Calu3 (cell line): ENCODE data around the gene JMJD4. TPM values are rescaled to one million over a fixed set of nuclear protein-coding genes. Genes with fewer than 3 reads are reported as not detected.

Experiments used
- Bru-seq: library from RNA; stranded (reverse); fragments of 400-500 nt; gene quantifications from one replicate; lab custom pipeline; 2021; lab: Mats Ljungman, UMichigan
- BruChase-seq, 2 experiments: library from RNA; stranded (reverse); fragments of 400-500 nt; gene quantifications; one replicate each; lab custom pipeline; 2021; lab: Mats Ljungman, UMichigan
- BruUV-seq: library from RNA; stranded (reverse); fragments of 400-500 nt; replicated peaks from 2 replicates; lab custom pipeline; 2021; lab: Mats Ljungman, UMichigan
- CTCF ChIA-PET: fragments of 300-600 bp; sonication (Branson Sonifier 250); formaldehyde crosslinking; loops from one replicate; lab custom pipeline; 2022; ENCODE audit warnings: antibody characterized with exemption; lab: Charles Lee
- DNase-seq: peaks from one replicate; pipeline ENCODE4 v3.0.0; 2022
- H3K27ac Mint-ChIP-seq: one replicate; pipeline ENCODE4 v1.8.0; 2022; ENCODE audit warnings: mixed read lengths; ENCODE audit not compliant: unreplicated experiment
- H3K27me3 Mint-ChIP-seq: one replicate; pipeline ENCODE4 v1.8.0; 2022; ENCODE audit warnings: mixed read lengths; ENCODE audit not compliant: unreplicated experiment
- H3K36me3 Mint-ChIP-seq: one replicate; pipeline ENCODE4 v1.8.0; 2022; ENCODE audit warnings: mild to moderate bottlenecking, moderate library complexity, mixed read lengths; ENCODE audit not compliant: insufficient read depth, unreplicated experiment
- H3K4me1 Mint-ChIP-seq: one replicate; pipeline ENCODE4 v1.8.0; 2022; ENCODE audit warnings: mild to moderate bottlenecking, low read depth, mixed read lengths; ENCODE audit not compliant: unreplicated experiment
- H3K4me3 Mint-ChIP-seq: one replicate; pipeline ENCODE4 v1.8.0; 2022; ENCODE audit warnings: mild to moderate bottlenecking, low read depth, moderate library complexity, mixed read lengths; ENCODE audit not compliant: unreplicated experiment
- H3K9me3 Mint-ChIP-seq: one replicate; pipeline ENCODE4 v1.8.0; 2022; ENCODE audit warnings: low read depth, mixed read lengths; ENCODE audit not compliant: unreplicated experiment
- intact Hi-C: fragments of 100-400 bp; cut with micrococcal nuclease; formaldehyde crosslinking; loops from one replicate; pipeline ENCODE4 v1.10.0; 2022; ENCODE audit not compliant: unreplicated experiment
- long read RNA-seq: library from polyadenylated mRNA; stranded (forward); transcript quantifications from one replicate; pipeline ENCODE4 v2.0.0, GENCODE V29; 2022
- total RNA-seq: library from RNA; stranded (reverse); gene quantifications from 2 replicates; pipeline ENCODE4 v1.2.3, GENCODE V29; 2022
- TF ChIP-seq, protein P1 (sequence below): fragments of 200-600 bp; IDR thresholded peaks from one replicate; pipeline ENCODE4 v1.8.0; 2022; ENCODE audit warnings: antibody characterized with exemption; ENCODE audit not compliant: unreplicated experiment

Gene JMJD4, protein sequence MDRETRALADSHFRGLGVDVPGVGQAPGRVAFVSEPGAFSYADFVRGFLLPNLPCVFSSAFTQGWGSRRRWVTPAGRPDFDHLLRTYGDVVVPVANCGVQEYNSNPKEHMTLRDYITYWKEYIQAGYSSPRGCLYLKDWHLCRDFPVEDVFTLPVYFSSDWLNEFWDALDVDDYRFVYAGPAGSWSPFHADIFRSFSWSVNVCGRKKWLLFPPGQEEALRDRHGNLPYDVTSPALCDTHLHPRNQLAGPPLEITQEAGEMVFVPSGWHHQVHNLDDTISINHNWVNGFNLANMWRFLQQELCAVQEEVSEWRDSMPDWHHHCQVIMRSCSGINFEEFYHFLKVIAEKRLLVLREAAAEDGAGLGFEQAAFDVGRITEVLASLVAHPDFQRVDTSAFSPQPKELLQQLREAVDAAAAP
- total RNA-seq: 37.8 and 40.0 TPM in 2 replicates
- percentile 68 among the genes with signal in this experiment for Bru-seq, nascent RNA
- BruChase-seq, experiment 1, labeled RNA remaining after a 6-hour chase: percentile 69 among the genes with signal in this experiment
- percentile 71 among the genes with signal in this experiment for BruChase-seq, experiment 2, labeled RNA remaining after a 2-hour chase
- long read RNA-seq, transcript JMJD4-201 (6 exons, 2,595 nt): major isoform, 44 of 75 reads
- long read RNA-seq, partial matches to known transcripts: 14 of 75 reads
- long read RNA-seq, other reads (novel, unspliced or antisense): 14 of 75 reads

DNA sequence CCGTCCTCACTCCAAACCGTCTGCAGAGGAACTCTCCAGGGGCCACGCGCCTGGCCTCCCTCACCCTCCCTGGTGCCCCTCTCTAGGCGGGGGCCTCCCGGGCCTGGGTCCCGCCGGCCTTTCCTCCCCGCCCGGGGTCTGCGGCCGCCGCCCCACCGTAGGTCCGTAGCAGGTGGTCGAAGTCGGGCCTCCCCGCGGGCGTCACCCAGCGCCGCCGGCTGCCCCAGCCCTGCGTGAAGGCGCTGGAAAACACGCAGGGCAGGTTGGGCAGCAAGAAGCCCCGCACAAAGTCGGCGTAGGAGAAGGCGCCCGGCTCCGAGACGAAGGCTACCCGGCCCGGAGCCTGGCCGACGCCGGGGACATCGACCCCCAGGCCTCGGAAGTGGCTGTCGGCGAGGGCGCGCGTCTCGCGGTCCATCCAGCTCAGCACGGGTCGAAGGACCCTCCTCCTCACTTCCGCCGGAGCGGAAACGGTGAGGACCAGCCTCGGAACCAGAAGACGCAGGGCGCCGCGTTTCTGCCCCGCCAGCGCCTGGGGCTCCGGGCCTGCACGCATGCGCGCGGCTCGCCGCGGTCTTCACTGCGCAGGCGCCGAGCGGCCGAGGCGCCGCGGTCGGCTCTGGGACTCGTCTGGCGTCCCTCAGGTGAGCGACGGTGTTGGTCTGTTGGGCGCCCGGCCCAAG is at the start of gene JMJD4, which contains the start of gene SNAP47:
Gene JMJD4 (minus strand): TSS at position 447 of the 683 bp plus-strand sequence. CDS start 29 bp downstream, at position 418.
Gene SNAP47 (plus strand): TSS at position 580 of the 683 bp plus-strand sequence. CDS start 12,302 bp downstream, outside the sequence.
- DNase-seq: peak; percentile 97
- peaks cover 8% of the 10 kb centered on the region for H3K4me1 Mint-ChIP-seq
- peaks cover 62% of the 10 kb centered on the region for H3K36me3 Mint-ChIP-seq
- H3K4me3 Mint-ChIP-seq: peak within 1 kb of the TSS; percentile 83
- intact Hi-C loops: no loop called here
- no peaks in the 10 kb centered on the region for H3K27me3 Mint-ChIP-seq
- H3K27ac Mint-ChIP-seq: peak within 1 kb of the TSS; percentile 78
- BruUV-seq: no TSS peak
- no peaks in the 10 kb centered on the region for H3K9me3 Mint-ChIP-seq
- CTCF ChIA-PET: interaction anchor here (0.7 kb wide), 3 partner anchors 20 to 26 kb away, joined by 3 to 13 read pairs (median 4); no protein-coding TSS in a partner anchor
- TF ChIP-seq, protein P1, sequence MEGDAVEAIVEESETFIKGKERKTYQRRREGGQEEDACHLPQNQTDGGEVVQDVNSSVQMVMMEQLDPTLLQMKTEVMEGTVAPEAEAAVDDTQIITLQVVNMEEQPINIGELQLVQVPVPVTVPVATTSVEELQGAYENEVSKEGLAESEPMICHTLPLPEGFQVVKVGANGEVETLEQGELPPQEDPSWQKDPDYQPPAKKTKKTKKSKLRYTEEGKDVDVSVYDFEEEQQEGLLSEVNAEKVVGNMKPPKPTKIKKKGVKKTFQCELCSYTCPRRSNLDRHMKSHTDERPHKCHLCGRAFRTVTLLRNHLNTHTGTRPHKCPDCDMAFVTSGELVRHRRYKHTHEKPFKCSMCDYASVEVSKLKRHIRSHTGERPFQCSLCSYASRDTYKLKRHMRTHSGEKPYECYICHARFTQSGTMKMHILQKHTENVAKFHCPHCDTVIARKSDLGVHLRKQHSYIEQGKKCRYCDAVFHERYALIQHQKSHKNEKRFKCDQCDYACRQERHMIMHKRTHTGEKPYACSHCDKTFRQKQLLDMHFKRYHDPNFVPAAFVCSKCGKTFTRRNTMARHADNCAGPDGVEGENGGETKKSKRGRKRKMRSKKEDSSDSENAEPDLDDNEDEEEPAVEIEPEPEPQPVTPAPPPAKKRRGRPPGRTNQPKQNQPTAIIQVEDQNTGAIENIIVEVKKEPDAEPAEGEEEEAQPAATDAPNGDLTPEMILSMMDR: no peak

DNA sequence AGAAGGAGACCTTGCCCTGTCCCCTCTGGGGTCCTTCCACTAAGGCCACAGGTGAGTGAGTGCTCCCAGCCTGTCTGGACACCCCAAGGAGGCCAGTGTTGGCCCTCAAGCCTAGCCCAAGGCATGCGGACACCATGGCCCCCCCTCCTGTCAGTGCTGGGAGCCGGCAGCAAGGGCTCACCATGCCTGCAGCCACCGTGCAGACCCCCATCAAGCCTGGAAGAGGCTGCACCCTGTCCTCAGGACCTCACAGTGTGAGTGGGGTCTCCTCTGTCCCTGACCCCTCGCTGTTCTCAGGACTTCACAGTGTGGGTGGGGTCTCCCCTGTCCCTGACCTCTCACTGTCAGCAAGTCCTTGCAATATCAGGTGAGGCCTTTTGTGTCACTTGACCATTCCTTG is 47.1 kb upstream of the JMJD4 start:
- H3K4me1 Mint-ChIP-seq: peaks cover 11% of the 10 kb centered on the region
- peaks cover 18% of the 10 kb centered on the region for H3K36me3 Mint-ChIP-seq
- no peak overlapping the region for H3K27ac Mint-ChIP-seq
- intact Hi-C loops: no loop called here
- CTCF ChIA-PET: interaction anchor here (0.7 kb wide), 1 partner anchor 464 kb away, joined by 3 read pairs; the partner anchor contains the start of gene CDC42BPA
- BruUV-seq: no TSS peak
- TF ChIP-seq, protein P1: no peak
- no peaks in the 10 kb centered on the region for H3K9me3 Mint-ChIP-seq
- no peak overlapping the region for H3K4me3 Mint-ChIP-seq
- peaks cover 16% of the 10 kb centered on the region for H3K27me3 Mint-ChIP-seq
- no peak for DNase-seq

DNA sequence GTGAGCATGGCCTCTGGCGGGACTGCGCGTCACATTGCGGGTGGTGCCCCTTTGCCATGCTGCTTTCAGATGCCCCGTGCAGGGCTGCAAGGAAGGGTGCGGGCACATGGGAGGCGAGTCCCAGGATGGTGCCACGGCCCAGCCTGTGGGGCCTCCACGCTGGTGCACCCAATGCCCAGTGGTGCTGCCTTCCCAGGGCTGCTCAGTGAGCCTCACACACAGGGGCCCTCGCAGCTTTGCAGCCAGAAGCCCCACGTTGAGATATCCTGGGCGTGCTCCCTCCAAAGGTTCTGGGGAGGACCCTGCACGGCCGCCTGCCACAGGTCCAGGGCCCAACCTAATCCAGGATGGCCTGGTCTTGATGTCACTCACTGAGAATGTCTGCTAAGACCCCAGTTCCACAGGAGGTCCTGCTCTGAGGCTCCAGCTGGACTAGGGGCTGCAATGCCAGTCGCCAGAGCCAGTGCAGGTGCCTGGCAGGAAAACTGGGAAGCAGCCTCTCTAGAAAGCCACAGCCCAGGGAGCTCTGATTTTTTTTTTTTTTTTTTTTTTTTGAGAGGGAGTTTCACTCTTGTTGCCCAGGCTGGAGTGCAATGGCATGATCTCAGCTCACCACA is 46.3 kb upstream of the JMJD4 start:
- H3K9me3 Mint-ChIP-seq: no peaks in the 10 kb centered on the region
- H3K27me3 Mint-ChIP-seq: peaks cover 9% of the 10 kb centered on the region
- no peak overlapping the region for H3K4me3 Mint-ChIP-seq
- H3K27ac Mint-ChIP-seq: no peak overlapping the region
- no TSS peak for BruUV-seq
- intact Hi-C loops: no loop called here
- DNase-seq: no peak
- peaks cover 11% of the 10 kb centered on the region for H3K36me3 Mint-ChIP-seq
- TF ChIP-seq, protein P1: no peak
- CTCF ChIA-PET: interaction anchor here (0.7 kb wide), 1 partner anchor 463 kb away, joined by 3 read pairs; the partner anchor contains the start of gene CDC42BPA
- H3K4me1 Mint-ChIP-seq: peaks cover 3% of the 10 kb centered on the region
